GM12874 (cell line): ENCODE results near the gene ZBTB20.

Experiments
- TF ChIP-seq, protein P1 (sequence below): IDR thresholded peaks from 2 replicates; pipeline ENCODE4 v1.5.1; 2011; ENCODE audit warnings: low read depth, mild to moderate bottlenecking, control low read depth, low read length, moderate library complexity; ENCODE audit not compliant: insufficient read depth

Gene ZBTB20

DNA sequence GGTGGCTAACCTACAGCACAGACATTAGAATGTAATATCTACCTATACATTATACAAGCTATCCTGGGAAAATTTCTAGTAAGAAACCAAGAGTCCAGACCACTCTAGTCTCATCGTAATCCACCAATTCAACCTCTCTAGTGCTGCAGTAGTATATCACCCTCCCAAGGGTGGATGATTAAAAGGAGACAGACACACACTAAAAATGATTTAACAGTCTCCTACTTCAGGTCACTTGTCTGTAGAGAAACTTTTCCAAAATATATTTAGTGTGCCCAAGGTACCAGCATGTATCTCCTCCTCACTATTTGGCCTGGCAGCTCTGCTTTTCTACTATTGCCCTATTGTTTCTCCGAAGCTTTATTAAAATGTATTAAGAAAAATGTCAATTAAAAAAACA lies 45.0 kb downstream of the ZBTB20 start:
- TF ChIP-seq, protein P1, sequence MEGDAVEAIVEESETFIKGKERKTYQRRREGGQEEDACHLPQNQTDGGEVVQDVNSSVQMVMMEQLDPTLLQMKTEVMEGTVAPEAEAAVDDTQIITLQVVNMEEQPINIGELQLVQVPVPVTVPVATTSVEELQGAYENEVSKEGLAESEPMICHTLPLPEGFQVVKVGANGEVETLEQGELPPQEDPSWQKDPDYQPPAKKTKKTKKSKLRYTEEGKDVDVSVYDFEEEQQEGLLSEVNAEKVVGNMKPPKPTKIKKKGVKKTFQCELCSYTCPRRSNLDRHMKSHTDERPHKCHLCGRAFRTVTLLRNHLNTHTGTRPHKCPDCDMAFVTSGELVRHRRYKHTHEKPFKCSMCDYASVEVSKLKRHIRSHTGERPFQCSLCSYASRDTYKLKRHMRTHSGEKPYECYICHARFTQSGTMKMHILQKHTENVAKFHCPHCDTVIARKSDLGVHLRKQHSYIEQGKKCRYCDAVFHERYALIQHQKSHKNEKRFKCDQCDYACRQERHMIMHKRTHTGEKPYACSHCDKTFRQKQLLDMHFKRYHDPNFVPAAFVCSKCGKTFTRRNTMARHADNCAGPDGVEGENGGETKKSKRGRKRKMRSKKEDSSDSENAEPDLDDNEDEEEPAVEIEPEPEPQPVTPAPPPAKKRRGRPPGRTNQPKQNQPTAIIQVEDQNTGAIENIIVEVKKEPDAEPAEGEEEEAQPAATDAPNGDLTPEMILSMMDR, result no peak

DNA sequence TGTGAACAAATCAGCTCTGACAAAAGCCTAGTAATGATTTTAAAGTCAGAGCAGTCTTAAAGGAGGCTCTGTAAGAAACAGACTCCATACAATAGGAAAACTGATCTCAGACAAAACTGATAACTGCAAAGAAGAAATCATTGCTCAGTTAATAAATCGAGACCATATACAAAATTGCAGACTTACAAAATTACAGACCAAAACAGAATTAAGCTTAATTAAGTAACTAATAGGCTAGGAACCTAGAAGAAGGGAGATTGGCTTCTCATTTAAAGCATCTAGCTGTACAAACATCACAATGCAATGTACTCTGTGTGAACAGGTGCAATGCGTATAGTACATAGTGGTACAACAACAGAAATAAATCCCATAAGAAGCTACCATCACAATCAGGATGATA lies 46.3 kb downstream of the ZBTB20 start:
- TF ChIP-seq, protein P1, result no peak

DNA sequence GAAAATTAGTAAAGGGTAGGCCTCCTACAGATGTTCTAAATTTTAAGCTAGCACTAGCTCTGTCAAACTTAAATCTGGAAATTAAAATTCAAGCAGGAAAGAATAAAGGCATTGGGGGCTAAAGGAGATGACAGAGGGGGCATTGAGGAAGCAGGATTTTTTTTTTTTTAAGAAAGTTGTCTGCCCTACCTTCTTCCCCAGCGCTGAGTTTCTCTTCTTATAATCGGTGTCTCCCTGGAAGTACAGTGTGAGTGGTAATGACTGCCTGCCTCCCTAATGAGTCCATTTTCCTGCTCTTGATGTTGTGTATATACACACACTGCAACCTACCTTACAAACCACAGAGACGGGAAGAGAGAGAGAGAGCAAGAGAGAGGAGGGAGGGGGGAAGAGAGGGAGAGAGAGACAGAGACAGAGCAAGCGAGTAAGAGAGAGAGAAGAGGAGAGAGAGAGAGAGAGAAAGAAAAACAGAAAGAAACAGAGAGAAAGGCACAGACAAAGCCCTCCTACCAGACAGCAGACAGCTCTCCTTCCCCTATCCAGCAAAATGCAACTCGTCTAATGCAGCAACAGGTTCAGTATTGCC lies 47.0 kb downstream of the ZBTB20 start:
- TF ChIP-seq, protein P1, result no peak

- TF ChIP-seq, protein P1, result no peak
Observed at GRCh38 chr3:115099134-115099985, 47.7 kb downstream of the ZBTB20 start.

GRCh38 chr3:115098354-115099073 lies 48.6 kb downstream of the ZBTB20 start:
- TF ChIP-seq, protein P1, result no peak

DNA sequence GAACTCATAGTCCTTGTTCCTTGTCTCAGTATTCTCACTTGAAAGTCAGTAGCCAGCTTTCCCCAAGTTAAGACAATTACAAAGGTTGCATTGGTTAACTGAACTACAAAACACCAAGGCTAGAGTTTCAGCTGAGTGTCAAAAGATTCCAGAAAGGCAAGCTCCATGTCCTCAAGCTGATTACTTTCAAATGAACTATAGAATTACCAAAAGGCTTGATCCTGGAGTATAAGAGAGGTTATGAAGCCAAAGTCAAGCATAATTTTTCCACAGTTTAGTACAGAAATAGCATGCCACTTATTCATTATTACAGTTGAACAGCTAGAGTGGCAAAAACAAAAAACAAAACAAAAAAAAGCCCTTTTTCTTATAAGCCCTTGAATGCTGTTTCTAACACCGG lies 51.9 kb downstream of the ZBTB20 start:
- TF ChIP-seq, protein P1, result no peak

GRCh38 chr3:115092220-115092791 lies 54.8 kb downstream of the ZBTB20 start:
- TF ChIP-seq, protein P1, result peak; percentile 45
